Measurements from ENCODE around the gene PEF1. TPM values are rescaled to one million over a fixed set of nuclear protein-coding genes. Genes with fewer than 3 reads are reported as not detected.

The PEF1 gene
- total RNA-seq, 1 donor from 2014 or later, result 53.3 TPM

- Histone ChIP-seq H3K27me3 (no peaks in the 10 kb centered on the region), H3K4me1 (no peaks in the 10 kb centered on the region), H3K27ac (no peak overlapping the region), H3K4me3 (no peak overlapping the region), H3K9me3 (no peaks in the 10 kb centered on the region), H3K36me3 (no peaks in the 10 kb centered on the region)
- intact Hi-C loops (cut with DNase I), result no loop called here
- TF ChIP-seq POLR2AphosphoS5 (IDR thresholded peaks at IDR 0.05; ENCODE audit: insufficient read depth in 1 of 2, low read depth in 1 of 2) (no peak), CTCF (IDR thresholded peaks at IDR 0.05) (no peak), POLR2A (IDR thresholded peaks at IDR 0.05) (no peak)
- DNase-seq (ENCODE audit: extremely low spot score in 2 of 2), result no peak
Measured at GRCh38 chr1:31602081-31602480, 42.6 kb downstream of the PEF1 start.

GRCh38 chr1:31600641-31601040 lies 44.0 kb downstream of the PEF1 start:
- no peaks in the 10 kb centered on the region for H3K4me1 ChIP-seq
- intact Hi-C loops (cut with DNase I), result no loop called here
- no peaks in the 10 kb centered on the region for H3K9me3 ChIP-seq
- no peak overlapping the region for H3K27ac ChIP-seq
- no peak for DNase-seq (ENCODE audit: extremely low spot score in 2 of 2)
- no peak overlapping the region for H3K4me3 ChIP-seq
- no peak for TF ChIP-seq POLR2AphosphoS5 (IDR thresholded peaks at IDR 0.05; ENCODE audit: insufficient read depth in 1 of 2, low read depth in 1 of 2)
- no peaks in the 10 kb centered on the region for H3K36me3 ChIP-seq
- H3K27me3 ChIP-seq, result no peaks in the 10 kb centered on the region

DNA sequence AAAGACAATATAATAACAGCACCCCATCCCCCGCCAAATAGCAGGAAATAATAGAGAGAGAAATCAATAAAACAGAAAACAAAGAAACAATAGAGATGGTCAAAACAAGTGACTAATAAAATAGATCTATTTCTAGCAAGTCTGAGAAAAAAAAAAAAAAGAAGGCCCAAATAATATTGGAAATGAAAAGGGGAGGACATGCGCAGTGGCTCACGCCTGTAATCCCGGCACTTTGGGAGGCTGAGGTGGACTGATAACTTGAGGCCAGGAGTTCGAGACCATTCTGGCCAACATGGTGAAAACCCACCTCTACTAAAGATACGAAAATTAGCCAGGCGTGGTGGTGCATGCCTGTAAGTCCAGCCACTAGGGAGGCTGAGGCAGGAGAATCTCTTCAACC lies 45.7 kb downstream of the PEF1 start:
- Histone ChIP-seq H3K27me3 (no peaks in the 10 kb centered on the region), H3K4me3 (no peak overlapping the region), H3K4me1 (no peaks in the 10 kb centered on the region), H3K9me3 (no peaks in the 10 kb centered on the region), H3K36me3 (no peaks in the 10 kb centered on the region), H3K27ac (no peak overlapping the region)
- intact Hi-C loops (cut with DNase I), result no loop called here
- TF ChIP-seq CTCF (IDR thresholded peaks at IDR 0.05) (no peak), POLR2A (IDR thresholded peaks at IDR 0.05) (no peak), POLR2AphosphoS5 (IDR thresholded peaks at IDR 0.05; ENCODE audit: insufficient read depth in 1 of 2, low read depth in 1 of 2) (no peak)
- no peak for DNase-seq (ENCODE audit: extremely low spot score in 2 of 2)

- Histone ChIP-seq H3K36me3 (no peaks in the 10 kb centered on the region), H3K4me1 (no peaks in the 10 kb centered on the region), H3K4me3 (no peak overlapping the region), H3K27me3 (no peaks in the 10 kb centered on the region), H3K9me3 (no peaks in the 10 kb centered on the region), H3K27ac (no peak overlapping the region)
- DNase-seq (ENCODE audit: extremely low spot score in 2 of 2), result no peak
- no peak for TF ChIP-seq POLR2A (IDR thresholded peaks at IDR 0.05)
- intact Hi-C loops (cut with DNase I), result no loop called here
Measured at GRCh38 chr1:31596737-31597097, 48.0 kb downstream of the PEF1 start.

- Histone ChIP-seq H3K9me3 (no peaks in the 10 kb centered on the region), H3K4me3 (no peak overlapping the region), H3K36me3 (no peaks in the 10 kb centered on the region), H3K27me3 (no peaks in the 10 kb centered on the region), H3K4me1 (no peaks in the 10 kb centered on the region), H3K27ac (no peak overlapping the region)
- intact Hi-C loops (cut with DNase I), result no loop called here
- TF ChIP-seq POLR2A (IDR thresholded peaks at IDR 0.05) (no peak), CTCF (IDR thresholded peaks at IDR 0.05) (no peak), POLR2AphosphoS5 (IDR thresholded peaks at IDR 0.05; ENCODE audit: insufficient read depth in 1 of 2, low read depth in 1 of 2) (no peak)
- DNase-seq (ENCODE audit: extremely low spot score in 2 of 2), result no peak
Measured at GRCh38 chr1:31595836-31596736, 48.6 kb downstream of the PEF1 start.

All from vagina (tissue), 2 donors.